MCF 10A (cell line): ENCODE results near the gene ALG8. TPM values are rescaled to one million over a fixed set of nuclear protein-coding genes. Genes with fewer than 3 reads are reported as not detected.
"Not testable (repeated sequence)": the region's sequence is repeated elsewhere in the genome, so short reads cannot be mapped to it uniquely, and the experiment has no call there.

Experiments used
- BruUV-seq: library from RNA; stranded (reverse); fragments of 400-500 nt; replicated peaks from 2 replicates; lab custom pipeline; 2021; lab: Mats Ljungman, UMichigan
- CTCF ChIA-PET: fragments of 300-600 bp; sonication (Branson Sonifier 250); formaldehyde crosslinking; extraction: SDS; loops from one replicate; lab custom pipeline; 2021; ENCODE audit warnings: antibody characterized with exemption, inconsistent platforms; lab: Yijun Ruan, JAX
- POLR2A ChIA-PET: fragments of 300-600, 350-650 bp; sonication (Branson Sonifier 250); formaldehyde crosslinking; extraction: SDS; loops from one replicate; lab custom pipeline; 2020; ENCODE audit warnings: antibody characterized with exemption, inconsistent platforms; lab: Yijun Ruan, JAX
- DNase-seq: peaks from one replicate; pipeline ENCODE4 v3.0.0-alpha.2; 2018; ENCODE audit not compliant: unreplicated experiment
- H3K27ac Mint-ChIP-seq: one replicate; pipeline ENCODE4 v1.8.0; 2022; ENCODE audit warnings: mild to moderate bottlenecking, low read depth, mixed read lengths; ENCODE audit not compliant: unreplicated experiment
- H3K27me3 Mint-ChIP-seq: one replicate; pipeline ENCODE4 v1.8.0; 2022; ENCODE audit warnings: mixed read lengths; ENCODE audit not compliant: insufficient read depth, unreplicated experiment
- H3K36me3 Mint-ChIP-seq: one replicate; pipeline ENCODE4 v1.8.0; 2022; ENCODE audit warnings: mild to moderate bottlenecking, moderate library complexity, mixed read lengths; ENCODE audit not compliant: insufficient read depth, unreplicated experiment
- H3K4me1 Mint-ChIP-seq: one replicate; pipeline ENCODE4 v1.8.0; 2022; ENCODE audit warnings: mixed read lengths; ENCODE audit not compliant: insufficient read depth, unreplicated experiment
- H3K4me3 Mint-ChIP-seq: one replicate; pipeline ENCODE4 v1.8.0; 2022; ENCODE audit warnings: mild to moderate bottlenecking, moderate library complexity, mixed read lengths; ENCODE audit not compliant: unreplicated experiment
- H3K9me3 Mint-ChIP-seq: one replicate; pipeline ENCODE4 v1.8.0; 2022; ENCODE audit warnings: mixed read lengths; ENCODE audit not compliant: unreplicated experiment
- CTCF ChIP-seq: fragments of 200-600 bp; IDR thresholded peaks from one replicate; pipeline ENCODE4 v1.8.0; 2022; ENCODE audit warnings: antibody characterized with exemption, mild to moderate bottlenecking; ENCODE audit not compliant: unreplicated experiment
- intact Hi-C: fragments of 100-400 bp; cut with micrococcal nuclease; formaldehyde crosslinking; loops from 2 replicates; pipeline ENCODE4 v1.14.1; 2022
- total RNA-seq: library from RNA; stranded (reverse); gene quantifications from 2 replicates; pipeline ENCODE4 v1.2.3, GENCODE V29; 2022

Gene ALG8
- total RNA-seq, 1 experiment from 2014 or later, result 37.2 TPM

GRCh38 chr11:78100261-78100660 lies 39.2 kb downstream of the ALG8 start:
- Mint-ChIP-seq H3K36me3 (peaks cover 46% of the 10 kb centered on the region), H3K27me3 (no peaks in the 10 kb centered on the region), H3K27ac (no peak overlapping the region), H3K4me3 (no peak overlapping the region), H3K4me1 (no peaks in the 10 kb centered on the region), H3K9me3 (no peaks in the 10 kb centered on the region)
- no TSS peak for BruUV-seq
- no peak for TF ChIP-seq CTCF
- intact Hi-C loops, result no loop called here
- ChIA-PET POLR2A (no interaction called here), CTCF (no interaction called here)
- DNase-seq, result no peak

GRCh38 chr11:78099666-78100065 lies 39.8 kb downstream of the ALG8 start:
- ChIA-PET POLR2A (no interaction called here), CTCF (no interaction called here)
- no peak for TF ChIP-seq CTCF
- H3K4me1 Mint-ChIP-seq, result no peaks in the 10 kb centered on the region
- H3K9me3 Mint-ChIP-seq, result no peaks in the 10 kb centered on the region
- no TSS peak for BruUV-seq
- H3K36me3 Mint-ChIP-seq, result peaks cover 46% of the 10 kb centered on the region
- no peak overlapping the region for H3K4me3 Mint-ChIP-seq
- H3K27ac Mint-ChIP-seq, result no peak overlapping the region
- no peaks in the 10 kb centered on the region for H3K27me3 Mint-ChIP-seq
- intact Hi-C loops, result no loop called here
- no peak for DNase-seq

- no peak for TF ChIP-seq CTCF
- H3K4me1 Mint-ChIP-seq, result no peaks in the 10 kb centered on the region
These were observed 41.6 kb downstream of the ALG8 start for GRCh38 chr11:78097666-78098385.

GRCh38 chr11:78094250-78094649 lies 45.2 kb downstream of the ALG8 start:
- no peaks in the 10 kb centered on the region for H3K27me3 Mint-ChIP-seq
- no peak overlapping the region for H3K27ac Mint-ChIP-seq
- TF ChIP-seq CTCF, result no peak
- no peaks in the 10 kb centered on the region for H3K4me1 Mint-ChIP-seq
- intact Hi-C loops, result no loop called here
- no peaks in the 10 kb centered on the region for H3K9me3 Mint-ChIP-seq
- no TSS peak for BruUV-seq
- DNase-seq, result no peak
- CTCF ChIA-PET, result interaction anchor here (0.7 to 0.9 kb wide), 2 partner anchors 324 to 1395 kb away, joined by 3 to 5 read pairs; partner anchors contain the start of gene GAB2
- H3K36me3 Mint-ChIP-seq, result peaks cover 20% of the 10 kb centered on the region
- no peak overlapping the region for H3K4me3 Mint-ChIP-seq
- POLR2A ChIA-PET, result interaction anchor here (0.6 to 1.2 kb wide), 2 partner anchors 9 to 92 kb away, joined by 4 to 7 read pairs; no protein-coding TSS in a partner anchor

More at GRCh38 chr11:78097666-78098385, 41.6 kb downstream of the ALG8 start:
- no peak for DNase-seq
- H3K27ac Mint-ChIP-seq, result no peak overlapping the region
- no peak overlapping the region for H3K4me3 Mint-ChIP-seq
- no TSS peak for BruUV-seq
- no peaks in the 10 kb centered on the region for H3K9me3 Mint-ChIP-seq
- no peaks in the 10 kb centered on the region for H3K27me3 Mint-ChIP-seq
- H3K36me3 Mint-ChIP-seq, result peaks cover 36% of the 10 kb centered on the region
- intact Hi-C loops, result no loop called here
- POLR2A ChIA-PET, result interaction anchor here (1.0 kb wide), 1 partner anchor 12 kb away, joined by 3 read pairs; no protein-coding TSS in a partner anchor
- CTCF ChIA-PET, result no interaction called here

GRCh38 chr11:78086521-78087074 lies 52.8 kb downstream of the ALG8 start:
- H3K9me3 Mint-ChIP-seq, CTCF ChIA-PET, H3K27me3 Mint-ChIP-seq, H3K27ac Mint-ChIP-seq, H3K36me3 Mint-ChIP-seq, BruUV-seq, H3K4me1 Mint-ChIP-seq, intact Hi-C loops, H3K4me3 Mint-ChIP-seq, DNase-seq: not testable (repeated sequence)
- POLR2A ChIA-PET, result interaction anchor here (1.2 to 1.5 kb wide), 2 partner anchors 9 to 12 kb away, joined by 3 to 4 read pairs; no protein-coding TSS in a partner anchor
